RPMI7951 (cell line): Measurements from ENCODE around the gene PKP4. TPM values are rescaled to one million over a fixed set of nuclear protein-coding genes. Genes with fewer than 3 reads are reported as not detected.
"Not testable (repeated sequence)": the region's sequence is repeated elsewhere in the genome, so short reads cannot be mapped to it uniquely, and the experiment has no call there.

Experiments
- DNase-seq: peaks from one replicate; pipeline ENCODE4 v3.0.0-alpha.2; 2012; ENCODE audit warnings: low read depth
- total RNA-seq: library from RNA; depleted of rRNA; stranded (reverse); fragments of >200 nt; shearing (Covaris generic); gene quantifications from 2 replicates; pipeline ENCODE4 v1.2.3, GENCODE V29; 2014

The PKP4 gene
- total RNA-seq, 1 experiment from 2014 or later = 33.5 TPM

GRCh38 chr2:158676696-158677095, 219.9 kb downstream of the PKP4 start:
- DNase-seq = no peak

- DNase-seq = no peak
Measured at GRCh38 chr2:158677542-158677941, 220.8 kb downstream of the PKP4 start.

GRCh38 chr2:158681816-158682215, 225.1 kb downstream of the PKP4 start:
- DNase-seq = no peak

DNA sequence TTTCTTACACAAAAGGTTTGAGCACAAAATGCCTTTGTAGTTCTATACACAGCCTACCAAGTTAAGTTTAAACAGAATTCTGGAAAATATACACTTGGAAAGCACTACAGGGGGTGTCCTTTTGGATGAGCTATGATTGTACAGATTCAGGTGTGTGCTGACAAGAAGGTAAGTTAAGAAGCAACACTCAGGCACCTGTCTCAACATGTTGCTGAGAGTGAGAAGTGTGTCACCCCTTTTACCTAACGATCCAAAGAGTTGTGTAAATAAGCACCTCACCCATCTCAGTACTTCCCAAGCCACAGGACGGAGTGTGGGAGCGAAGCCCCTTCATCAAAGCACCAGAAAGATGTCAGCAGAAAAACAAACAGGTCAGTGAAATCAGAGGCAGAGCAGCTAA, 228.9 kb downstream of the PKP4 start:
- no peak for DNase-seq

GRCh38 chr2:158686210-158686691, 229.5 kb downstream of the PKP4 start:
- DNase-seq = peak; percentile 88

DNA sequence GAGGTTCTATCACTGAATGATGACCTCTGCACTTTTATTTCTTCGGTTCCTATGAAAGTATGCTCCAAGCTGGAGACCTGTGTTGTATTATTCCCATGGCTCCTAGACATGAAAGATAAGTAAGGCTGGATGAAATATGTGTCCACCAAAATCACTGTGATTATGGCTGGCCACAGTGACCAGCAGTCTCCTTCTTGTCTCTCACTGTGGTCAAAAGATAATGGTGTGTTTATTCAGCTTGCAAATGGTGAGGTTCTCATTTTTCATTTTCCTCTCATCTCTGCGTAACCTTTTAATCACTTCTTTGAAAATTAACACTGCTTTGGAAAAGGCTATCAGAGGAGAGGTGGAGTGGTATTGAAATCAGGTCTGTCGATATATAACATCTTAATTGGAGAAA, 230.6 kb downstream of the PKP4 start:
- no peak for DNase-seq

DNA sequence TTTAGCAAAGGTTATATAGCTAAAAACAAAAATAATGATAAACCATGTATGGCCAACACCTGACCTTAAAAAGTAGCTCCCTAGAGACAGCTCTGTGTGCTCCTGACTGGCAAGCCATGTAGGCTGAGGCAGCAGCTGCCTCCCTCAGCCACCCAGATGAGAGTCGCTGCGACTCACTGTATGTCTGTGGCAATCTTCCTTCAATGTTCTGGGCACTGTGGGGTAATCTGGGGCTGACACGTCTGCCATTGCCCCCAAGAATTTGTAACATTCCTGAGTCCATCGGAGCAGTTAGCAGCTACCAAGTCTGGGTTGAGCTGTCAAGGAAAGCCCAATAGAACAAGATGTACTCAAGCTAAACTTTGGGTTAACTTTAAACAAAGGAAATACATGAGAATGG, 232.0 kb downstream of the PKP4 start:
- peak; percentile 34 for DNase-seq

DNA sequence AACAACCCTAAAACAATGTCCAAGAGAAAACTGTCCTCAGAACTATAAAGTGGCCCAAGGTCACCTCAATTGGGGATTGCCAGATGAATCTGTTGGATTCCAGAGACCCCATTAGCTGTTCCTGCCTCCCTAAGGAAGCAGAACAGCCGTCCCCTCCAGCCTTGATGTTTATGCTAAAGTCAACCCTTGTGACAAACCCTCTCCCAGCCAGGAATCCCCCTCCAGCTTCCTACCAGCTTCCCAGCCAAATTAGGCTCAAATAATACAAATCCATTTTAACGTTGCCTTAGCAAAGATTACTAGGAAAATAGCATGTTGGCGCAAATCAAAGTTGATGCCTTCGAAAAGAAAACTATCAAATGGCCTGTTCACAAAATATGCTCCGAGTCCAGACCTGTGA, 232.6 kb downstream of the PKP4 start:
- no peak for DNase-seq

DNA sequence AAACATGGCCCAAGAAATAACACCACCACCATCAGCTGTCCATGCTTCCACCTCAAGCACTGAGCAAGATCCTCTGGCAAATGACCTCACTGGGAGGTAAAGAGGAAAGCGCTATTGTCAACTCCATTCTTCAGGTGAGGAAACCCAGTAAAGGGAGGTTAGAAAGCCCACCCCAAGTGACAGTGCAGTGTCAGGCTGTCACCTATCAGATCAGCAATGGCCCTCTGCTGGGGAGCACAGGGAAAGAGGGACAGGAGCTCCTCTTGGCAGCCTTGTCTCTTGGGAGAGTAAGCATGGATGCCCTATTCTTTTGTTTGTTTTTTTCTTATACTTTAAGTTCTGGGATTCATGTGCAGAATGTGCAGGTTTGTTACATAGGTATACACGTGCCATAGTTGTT, 234.1 kb downstream of the PKP4 start:
- DNase-seq = no peak

DNA sequence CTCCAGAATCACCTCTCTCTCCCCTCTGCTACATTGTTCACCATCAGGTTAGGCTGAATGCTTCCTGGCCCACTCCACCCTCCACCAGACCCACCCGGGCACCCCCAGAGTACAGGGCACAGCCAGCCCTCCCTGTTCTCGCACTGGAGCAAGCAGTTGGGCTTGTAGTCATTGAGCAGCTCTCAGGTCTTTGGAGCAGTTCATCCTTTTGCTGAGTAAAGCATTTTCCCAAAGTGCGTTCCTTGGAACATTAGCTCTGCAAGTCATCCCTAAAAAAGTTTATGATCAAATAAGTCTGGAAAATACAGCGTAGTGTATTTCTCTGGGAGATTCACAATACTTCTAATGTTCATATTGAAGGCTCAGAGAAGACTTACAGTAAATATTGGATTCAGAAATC, 234.9 kb downstream of the PKP4 start:
- DNase-seq = no peak

- no peak for DNase-seq
Measured at GRCh38 chr2:158692372-158693103, 235.8 kb downstream of the PKP4 start.

DNA sequence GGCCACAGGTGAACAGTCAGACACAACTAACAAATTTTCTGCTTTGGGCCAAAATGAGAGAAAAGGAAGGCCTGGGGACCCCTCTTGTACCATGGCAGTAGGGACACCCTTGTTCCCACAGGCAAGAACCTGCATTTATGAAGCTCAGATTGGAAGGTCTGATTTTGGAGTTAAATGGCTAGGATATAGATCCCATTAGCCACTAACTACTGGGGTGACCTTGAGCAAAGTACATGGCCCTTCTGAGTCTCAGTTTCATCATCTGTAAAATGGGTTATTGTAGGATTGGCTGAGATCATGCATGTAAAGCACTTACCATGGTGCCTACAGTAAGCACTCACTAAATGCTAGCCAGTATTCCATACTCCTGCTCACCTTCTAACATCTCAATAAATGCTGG, 236.7 kb downstream of the PKP4 start:
- DNase-seq = no peak

DNA sequence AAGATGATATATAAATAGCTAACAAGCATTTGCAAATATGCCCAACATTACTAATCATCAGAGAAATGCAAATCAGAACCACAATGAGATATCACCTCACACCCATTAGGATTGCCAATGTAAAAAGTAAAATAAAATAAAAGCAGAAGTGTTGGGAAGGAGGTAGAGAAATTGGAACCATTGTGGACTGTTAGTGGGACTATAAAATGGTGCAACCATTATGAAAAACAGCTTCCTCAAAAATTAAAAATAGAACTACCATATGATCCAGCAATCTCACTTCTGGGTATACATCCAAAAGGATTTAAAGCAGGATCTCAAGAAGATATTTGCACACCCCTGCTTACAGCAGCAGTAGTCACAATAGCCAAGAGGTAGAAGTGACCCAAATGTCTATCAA, 238.6 kb downstream of the PKP4 start:
- no peak for DNase-seq

GRCh38 chr2:158695744-158696143, 239.0 kb downstream of the PKP4 start:
- DNase-seq = not testable (repeated sequence)

- no peak for DNase-seq
Measured at GRCh38 chr2:158699323-158699722, 242.6 kb downstream of the PKP4 start.

GRCh38 chr2:158701101-158701500, 244.3 kb downstream of the PKP4 start:
- DNase-seq = no peak

DNA sequence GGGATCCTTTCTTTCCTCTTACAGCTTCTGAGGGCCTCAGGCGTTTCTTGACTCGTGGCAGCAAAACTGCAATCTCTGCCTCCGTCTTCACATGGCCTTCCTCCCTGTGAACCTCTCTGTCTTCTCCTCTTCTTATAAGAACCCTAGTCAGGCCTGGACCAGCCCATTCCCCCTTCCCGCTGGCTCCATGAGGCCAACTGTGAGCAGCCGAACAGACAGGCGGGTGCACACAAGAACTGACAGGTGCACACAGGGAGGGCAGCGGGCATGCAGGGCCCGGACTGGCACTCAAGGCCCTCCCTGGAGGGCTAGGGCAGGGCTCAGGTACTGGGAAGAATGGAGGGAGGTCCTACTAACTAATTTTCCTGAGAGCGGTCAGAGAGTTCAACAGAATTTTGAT, 246.0 kb downstream of the PKP4 start:
- DNase-seq = no peak

DNA sequence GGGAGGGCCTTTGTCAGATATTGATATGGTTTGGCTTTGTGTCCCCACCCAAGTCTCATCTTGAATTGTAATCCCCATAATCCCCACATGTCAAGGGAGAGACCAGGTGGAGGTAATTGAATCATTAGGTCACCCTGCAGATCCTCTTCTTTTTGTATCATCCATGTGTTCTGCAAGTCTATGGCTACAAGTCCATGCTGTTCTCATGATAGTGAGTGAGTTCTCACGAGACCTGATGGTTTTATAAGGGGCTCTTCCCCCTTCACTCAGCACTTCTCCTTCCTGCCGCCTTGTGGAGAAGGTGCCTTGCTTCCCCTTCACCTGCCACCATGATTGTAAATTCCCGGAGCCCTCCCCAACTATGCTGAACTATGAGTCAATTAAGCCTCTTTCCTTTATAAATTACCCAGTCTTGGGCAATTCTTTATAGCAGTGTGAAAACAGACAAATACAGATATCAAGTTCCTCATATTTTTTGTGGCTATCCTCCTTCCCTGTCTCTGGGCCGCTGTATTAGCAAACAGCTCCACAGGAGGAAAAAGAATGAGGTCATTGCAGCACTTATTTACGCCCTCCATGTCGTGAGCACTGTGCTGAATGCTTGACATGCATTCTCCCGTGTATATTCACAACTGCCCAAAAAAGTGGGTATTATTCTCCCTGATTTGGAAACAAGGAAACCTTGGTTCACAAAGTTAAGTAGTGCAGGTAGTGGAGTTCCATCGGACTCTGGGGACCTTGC, 248.1 kb downstream of the PKP4 start:
- not testable (repeated sequence) for DNase-seq

GRCh38 chr2:158712791-158713522, 256.2 kb downstream of the PKP4 start:
- DNase-seq = no peak

- DNase-seq = no peak
Measured at GRCh38 chr2:158713523-158714138, 256.9 kb downstream of the PKP4 start.

GRCh38 chr2:158714420-158714819, 257.7 kb downstream of the PKP4 start:
- no peak for DNase-seq

DNA sequence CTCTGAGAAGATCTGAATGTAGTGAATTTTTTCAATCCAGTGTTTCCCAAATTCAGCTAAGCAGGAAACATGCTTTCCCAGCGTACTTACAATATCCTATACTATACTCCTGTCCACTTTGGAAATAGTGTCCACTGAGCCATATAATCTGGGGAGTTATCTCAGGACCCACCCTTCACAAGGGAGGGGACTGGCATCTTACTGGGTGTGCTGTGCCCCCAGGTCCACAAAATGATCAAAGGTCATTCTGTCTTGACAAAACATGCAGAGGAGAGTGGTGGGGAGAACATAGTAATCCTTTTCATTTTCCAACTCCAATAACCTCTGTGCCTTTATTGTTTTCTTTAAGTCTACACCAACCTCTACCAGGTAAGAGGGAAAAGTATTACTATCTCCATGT, 258.6 kb downstream of the PKP4 start:
- DNase-seq = no peak
